GM19438 (cell line): ENCODE results near the gene BZW2.

Experiments used
- ATAC-seq: cut with Tn5 transposase; IDR thresholded peaks from one replicate; pipeline ENCODE4 v1.9.1; 2021; ENCODE audit warnings: low read depth; ENCODE audit not compliant: unreplicated experiment

The BZW2 gene

DNA sequence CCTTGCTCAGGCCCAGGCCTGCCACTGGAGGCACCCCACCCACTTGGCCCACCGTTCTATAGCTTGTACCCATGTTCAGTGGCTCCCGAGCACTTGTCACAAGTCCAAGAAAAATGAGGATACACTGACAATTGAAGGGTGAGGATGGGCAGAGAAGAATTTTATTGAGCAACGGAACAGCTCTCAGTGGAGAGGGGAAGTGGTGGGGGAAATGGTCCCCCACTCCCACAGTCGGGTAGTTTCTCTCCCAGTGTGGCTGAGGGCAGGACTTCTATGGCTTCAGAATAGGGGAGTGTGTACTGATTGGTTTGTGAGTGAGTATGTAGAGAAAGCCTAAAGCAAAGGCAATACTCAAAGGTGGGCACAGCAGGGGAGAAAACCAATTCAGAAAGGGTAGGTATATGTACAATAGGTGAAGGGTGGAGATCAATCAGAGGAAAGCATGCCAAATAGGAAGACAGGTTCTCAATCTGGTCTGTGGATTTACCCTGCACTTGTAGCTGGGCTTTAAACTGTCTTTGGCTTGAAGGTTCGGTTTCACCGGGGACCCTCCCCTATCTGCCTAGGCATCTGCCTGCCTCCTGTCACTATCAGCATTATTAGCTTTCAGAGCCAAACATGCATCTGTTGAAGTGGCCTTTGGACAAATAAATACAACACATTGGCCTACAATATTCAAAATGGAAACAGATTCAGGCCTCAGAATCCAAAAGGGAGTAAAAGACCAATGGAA, 98.7 kb downstream of the BZW2 start:
- no peak for ATAC-seq

DNA sequence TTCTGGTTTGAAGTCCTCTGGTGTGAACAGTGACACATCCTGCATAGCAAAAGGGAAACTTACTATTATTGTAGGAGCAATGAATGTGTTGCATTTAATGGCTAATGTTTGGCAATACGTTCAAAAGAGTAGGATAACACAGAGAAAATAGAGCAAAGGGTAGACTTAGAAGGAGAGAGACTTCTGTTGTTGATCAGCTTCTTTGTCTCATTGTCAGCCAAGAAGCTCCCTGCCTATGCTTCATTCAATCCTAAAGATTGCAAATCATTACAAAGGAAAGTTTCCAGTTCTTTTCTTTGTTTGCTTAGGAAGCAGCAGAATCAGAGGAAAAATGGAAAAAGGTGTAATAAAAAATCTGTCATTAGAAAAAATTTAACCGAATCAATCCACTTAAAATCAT, 99.7 kb downstream of the BZW2 start:
- no peak for ATAC-seq

DNA sequence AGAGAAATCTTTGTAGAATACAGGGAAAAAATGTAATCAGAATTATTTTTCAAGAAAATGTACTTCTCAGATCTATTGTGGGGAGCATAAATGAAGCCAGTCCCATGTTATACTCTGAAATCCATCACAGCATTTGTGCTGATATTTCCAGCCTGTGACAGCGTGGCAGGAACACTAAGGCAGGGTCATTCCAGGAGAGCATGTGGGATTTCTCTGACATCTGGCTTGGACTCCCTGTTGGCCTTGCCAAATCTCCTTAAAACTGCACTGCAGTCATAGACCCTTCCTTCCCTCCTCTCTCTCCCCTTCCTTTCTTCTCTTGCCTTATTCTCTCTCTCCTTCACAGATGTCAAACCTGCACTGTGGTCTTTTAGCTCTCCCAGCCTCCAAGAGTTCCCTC, 101.1 kb downstream of the BZW2 start:
- no peak for ATAC-seq

DNA sequence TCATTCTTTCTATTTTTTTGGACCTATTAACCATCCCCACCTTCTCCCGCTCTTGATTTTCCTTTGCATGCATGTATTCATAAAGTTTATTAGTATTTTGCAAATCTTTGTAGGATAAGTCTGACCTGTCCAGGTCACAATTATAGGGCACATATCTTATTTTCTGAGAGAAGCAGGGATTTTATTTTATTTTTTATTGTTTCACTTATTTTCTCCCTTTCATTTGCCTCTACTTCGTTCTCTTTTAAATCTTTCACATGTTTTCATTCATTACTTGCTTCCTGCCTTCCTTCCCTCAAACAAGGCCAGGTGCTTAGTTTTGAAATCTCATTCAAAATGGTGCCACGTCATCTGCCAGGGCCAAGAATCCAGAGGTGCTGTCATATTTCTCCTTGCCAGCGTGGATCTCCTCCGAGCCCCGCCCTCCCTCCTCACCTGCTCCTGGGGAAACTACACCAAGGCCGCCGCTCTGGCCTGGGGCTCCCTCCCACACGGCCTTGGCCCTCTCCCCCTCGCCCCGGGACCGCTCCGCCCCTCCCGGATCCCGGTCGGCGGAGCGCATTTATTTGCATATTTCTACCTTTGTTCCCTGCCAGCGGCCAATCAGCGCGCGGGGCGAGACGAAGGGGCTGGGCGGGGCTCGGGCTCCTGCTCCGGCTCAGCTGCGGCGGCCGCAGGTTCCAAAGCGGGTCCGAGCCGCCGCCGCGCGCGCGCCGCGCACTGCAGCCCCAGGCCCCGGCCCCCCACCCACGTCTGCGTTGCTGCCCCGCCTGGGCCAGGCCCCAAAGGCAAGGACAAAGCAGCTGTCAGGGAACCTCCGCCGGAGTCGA, 107.3 kb downstream of the BZW2 start, which contains the start of gene TSPAN13:
TSS of gene TSPAN13 (plus strand) at position 654 of the 830 bp plus-strand sequence. CDS start 213 bp downstream, outside the sequence.
- ATAC-seq, result peak; percentile 82

DNA sequence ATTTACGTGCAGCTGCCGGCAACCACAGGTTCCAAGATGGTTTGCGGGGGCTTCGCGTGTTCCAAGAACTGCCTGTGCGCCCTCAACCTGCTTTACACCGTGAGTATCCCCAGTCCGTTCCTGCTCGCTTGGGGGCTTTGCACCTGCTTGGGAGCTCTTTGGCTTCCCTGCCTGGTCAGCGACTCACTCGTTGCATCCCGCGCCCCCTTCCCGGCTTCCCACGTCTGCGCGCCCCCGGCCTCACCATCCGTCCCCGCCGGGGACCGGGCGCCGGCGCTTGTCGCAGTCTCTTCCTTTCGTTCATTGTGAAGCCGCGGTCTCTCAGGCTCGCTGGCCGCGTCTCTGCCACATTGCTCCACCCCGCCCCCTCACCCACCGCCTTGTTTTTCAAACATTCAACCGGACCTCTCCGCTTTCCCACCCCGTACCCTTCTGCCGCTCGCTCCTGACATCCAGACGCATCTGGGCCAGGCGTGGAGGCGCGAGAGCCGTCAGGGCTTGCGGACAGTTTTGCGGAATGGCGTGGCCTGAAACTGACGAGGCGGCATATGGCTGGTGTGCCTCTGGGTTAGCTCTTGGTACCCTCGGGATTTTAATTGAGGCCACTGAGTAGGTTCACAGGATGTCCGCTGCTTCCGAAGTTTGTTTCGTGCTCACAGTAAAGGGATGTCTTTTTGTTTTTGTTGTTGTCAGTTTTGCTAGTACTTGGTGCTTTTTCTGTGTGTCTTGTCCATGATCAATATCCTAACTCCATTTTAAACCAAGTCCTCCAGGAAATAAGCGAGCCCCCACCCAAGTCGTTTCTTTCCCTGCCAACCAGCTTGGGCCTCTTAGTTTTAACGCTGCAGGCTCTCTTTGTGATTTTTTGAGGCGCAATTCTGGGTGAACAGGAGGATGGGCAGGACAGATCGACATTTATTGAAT, 108.2 kb downstream of the BZW2 start:
- ATAC-seq, result peak; percentile 16

DNA sequence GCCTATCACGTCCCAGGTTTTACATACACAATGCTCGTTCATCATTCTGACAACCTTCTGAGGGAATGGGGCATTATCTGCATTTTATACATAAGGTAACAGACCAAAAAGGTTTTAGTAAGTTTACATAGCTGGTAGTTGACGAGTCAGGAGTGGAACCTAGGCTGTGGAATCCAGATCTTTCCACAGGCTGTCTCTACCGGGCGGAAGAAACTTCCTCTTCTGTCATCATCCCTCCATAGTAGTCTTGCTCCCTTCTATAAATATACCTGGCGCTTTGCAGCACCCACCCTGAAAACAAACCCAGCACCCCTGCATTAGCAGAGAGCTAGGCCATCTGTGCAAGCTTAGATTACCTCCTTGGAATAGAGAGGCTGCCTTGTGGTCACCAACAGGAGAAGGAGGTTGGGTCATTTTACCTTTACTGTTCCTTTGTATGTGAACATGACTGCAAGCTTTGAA, 108.9 kb downstream of the BZW2 start:
- ATAC-seq, result no peak

DNA sequence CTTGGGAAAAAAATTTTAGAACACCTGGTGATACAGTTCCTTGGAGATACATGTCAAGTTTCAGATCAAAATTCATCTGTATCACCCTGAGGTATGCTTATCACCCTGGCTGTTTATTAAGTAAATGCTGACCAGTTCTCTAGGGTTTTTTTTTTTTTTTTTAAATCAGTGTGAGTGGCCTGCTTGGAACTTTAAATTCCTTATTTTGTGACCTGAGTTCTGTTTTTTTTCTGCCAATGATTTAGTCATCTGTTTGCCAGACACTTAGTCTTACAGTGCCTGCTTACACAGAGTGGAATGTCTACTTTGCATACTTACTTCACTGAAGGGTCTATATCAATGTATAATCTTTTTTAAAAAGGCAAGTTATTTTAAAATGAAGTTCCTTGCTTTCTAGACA, 109.4 kb downstream of the BZW2 start:
- no peak for ATAC-seq
